Stomach (tissue), 9 donors: Measurements from ENCODE around the gene AFP. TPM values are rescaled to one million over a fixed set of nuclear protein-coding genes. Genes with fewer than 3 reads are reported as not detected.

Experiments used
- DNase-seq, 2 donors: peaks; one replicate each; pipeline versions ENCODE4 v3.0.0 to v3.0.0-alpha.2; 2013 to 2019
- H3K27ac ChIP-seq, 5 donors: fragments of 200-600 bp in 4 of 5; sonication (generic) in 4 of 5; one replicate each; pipeline ENCODE4 v1.5.1; 2013 to 2019; ENCODE audit warnings: mild to moderate bottlenecking in 1 of 5, moderate library complexity in 1 of 5
- H3K27me3 ChIP-seq, 3 donors: fragments of 200-600 bp; sonication (generic); one replicate each; pipeline ENCODE4 v1.5.1; 2017 to 2019; ENCODE audit warnings: mixed run types in 1 of 3
- H3K36me3 ChIP-seq, 4 donors: fragments of 200-600 bp; sonication (generic); 1 replicate in 3 of 4; 2 replicates in 1 of 4; pipeline ENCODE4 v1.5.1; 2016 to 2019
- H3K4me1 ChIP-seq, 4 donors: fragments of 200-600 bp; sonication (generic); one replicate each; pipeline ENCODE4 v1.5.1; 2016 to 2019
- H3K4me3 ChIP-seq, 4 donors: fragments of 200-600 bp; sonication (generic) in 3 of 4; one replicate each; pipeline ENCODE4 v1.5.1; 2016 to 2019; ENCODE audit warnings: mild to moderate bottlenecking in 1 of 4
- H3K9me3 ChIP-seq, 4 donors: fragments of 200-600 bp; sonication (generic); one replicate each; pipeline ENCODE4 v1.5.1; 2016 to 2019
- CTCF ChIP-seq, 7 experiments: fragments of 450-650 bp in 4 of 7; fragments of 200-600 bp in 3 of 7; sonication (generic) in 3 of 7; IDR thresholded peaks; one replicate each; pipeline ENCODE4 v1.5.1; 2016 to 2019; ENCODE audit warnings: antibody characterized with exemption in 7 of 7, control low read depth in 2 of 7, mild to moderate bottlenecking in 1 of 7
- EP300 ChIP-seq: sonication (generic); formaldehyde crosslinking; IDR thresholded peaks from one replicate; pipeline ENCODE4 v1.6.1; 2017; ENCODE audit warnings: antibody characterized with exemption
- POLR2A ChIP-seq, 4 donors: fragments of 450-650 bp; IDR thresholded peaks; one replicate each; pipeline ENCODE4 v1.6.1; 2016; ENCODE audit warnings: antibody characterized with exemption in 4 of 4, control low read depth in 2 of 4, mild to moderate bottlenecking in 1 of 4, moderate library complexity in 1 of 4
- POLR2AphosphoS5 ChIP-seq, 3 donors: sonication (generic); formaldehyde crosslinking; IDR thresholded peaks; one replicate each; pipeline ENCODE4 v1.6.1; 2016; ENCODE audit warnings: antibody characterized with exemption in 3 of 3
- WGBS, 5 donors: extraction: QIAGEN DNeasy Blood & Tissue Kit in 3 of 5; methylation state at CpG; one replicate each; pipeline versions ENCODE4 v1.1.5 to v1.1.7; 2013 to 2018; 5-methylcytosine and 5-hydroxymethylcytosine counted together
- intact Hi-C: fragments of 100-400 bp; cut with DNase I; formaldehyde crosslinking; loops from one replicate; pipeline ENCODE4 v1.15.1; 2023; ENCODE audit warnings: low total_unique reads
- polyA plus RNA-seq, 3 donors: library from polyadenylated mRNA; stranded (reverse); fragments of 200-250 nt; gene quantifications; one replicate each; pipeline ENCODE4 v1.2.3, GENCODE V29; 2013
- total RNA-seq, 5 donors: library from RNA; depleted of rRNA; stranded (reverse); fragments of >200 nt; gene quantifications; one replicate each; pipeline versions ENCODE4 v1.1.0 to v1.2.3, GENCODE V29; 2014 to 2016
- donor health status: healthy with polysubstance abuse.
- donor health status: Bipolar disorder and iron deficiency.
- donor health status: healthy.

Gene AFP
- total and polyA plus RNA-seq, 8 donors, result 2.6 TPM; not detected in 7

GRCh38 chr4:73404042-73404441 is 32.0 kb upstream of the AFP start, which contains the start of gene ALB:
ALB (plus strand) TSS chr4:73404287; CDS start chr4:73404328, 41 bp downstream.
- WGBS, 5 donors, result 33 to 54% (median 47%) methylated on average over 7 of the region's 7 CpGs
- intact Hi-C loops, result no loop called here
- no peak for DNase-seq
- Histone ChIP-seq H3K36me3 (no peaks in the 10 kb centered on the region), H3K27me3 (no peaks in the 10 kb centered on the region), H3K27ac (no peak within 1 kb of the TSS), H3K4me3 (no peak within 1 kb of the TSS), H3K9me3 (no peaks in the 10 kb centered on the region), H3K4me1 (peaks cover 0 to 5% (median 0%) of the 10 kb centered on the region in 4 donors)
- no peak for TF ChIP-seq EP300

- no peaks in the 10 kb centered on the region for H3K9me3 ChIP-seq
- intact Hi-C loops, result no loop called here
- 39 to 79% (median 71%) methylated on average over 1 of the region's 1 CpG for WGBS, 5 donors
- no peak for DNase-seq
- no peaks in the 10 kb centered on the region for H3K27me3 ChIP-seq
- no peak overlapping the region for H3K4me3 ChIP-seq
- H3K4me1 ChIP-seq, result peaks cover 0 to 5% (median 0%) of the 10 kb centered on the region in 4 donors
- no peaks in the 10 kb centered on the region for H3K36me3 ChIP-seq
- TF ChIP-seq POLR2A (IDR thresholded peaks at IDR 0.05) (no peak), EP300 (no peak), POLR2AphosphoS5 (IDR thresholded peaks at IDR 0.05) (no peak), CTCF (IDR thresholded peaks at IDR 0.05) (no peak)
- H3K27ac ChIP-seq, result no peak overlapping the region
Observed at GRCh38 chr4:73404457-73404856, 31.6 kb upstream of the AFP start.

GRCh38 chr4:73405138-73405537 is 30.9 kb upstream of the AFP start:
- Histone ChIP-seq H3K27ac (no peak overlapping the region), H3K27me3 (no peaks in the 10 kb centered on the region), H3K4me3 (no peak overlapping the region), H3K36me3 (no peaks in the 10 kb centered on the region), H3K4me1 (peaks cover 0 to 5% (median 0%) of the 10 kb centered on the region in 4 donors), H3K9me3 (no peaks in the 10 kb centered on the region)
- intact Hi-C loops, result no loop called here
- 86 to 98% (median 92%) methylated on average over 2 of the region's 2 CpGs for WGBS, 5 donors
- no peak for DNase-seq
- TF ChIP-seq CTCF (IDR thresholded peaks at IDR 0.05) (no peak), EP300 (no peak), POLR2A (IDR thresholded peaks at IDR 0.05) (no peak), POLR2AphosphoS5 (IDR thresholded peaks at IDR 0.05) (no peak)

- Histone ChIP-seq H3K36me3 (no peaks in the 10 kb centered on the region), H3K27me3 (no peaks in the 10 kb centered on the region), H3K4me3 (no peak overlapping the region), H3K9me3 (no peaks in the 10 kb centered on the region), H3K27ac (no peak overlapping the region), H3K4me1 (peaks cover 0 to 5% (median 0%) of the 10 kb centered on the region in 4 donors)
- no peak for DNase-seq
- no peak for TF ChIP-seq POLR2A (IDR thresholded peaks at IDR 0.05)
- TF ChIP-seq POLR2AphosphoS5 (IDR thresholded peaks at IDR 0.05), result no peak
- TF ChIP-seq EP300, result no peak
- no peak for TF ChIP-seq CTCF (IDR thresholded peaks at IDR 0.05)
- intact Hi-C loops, result no loop called here
- WGBS, 5 donors, result 92 to 100% (median 98%) methylated on average over 1 of the region's 1 CpG
Observed at GRCh38 chr4:73406548-73406875, 29.5 kb upstream of the AFP start.

- intact Hi-C loops, result no loop called here
- Histone ChIP-seq H3K27ac (no peak overlapping the region), H3K4me3 (no peak overlapping the region), H3K4me1 (peaks cover 0 to 5% (median 0%) of the 10 kb centered on the region in 4 donors), H3K27me3 (no peaks in the 10 kb centered on the region), H3K9me3 (no peaks in the 10 kb centered on the region), H3K36me3 (no peaks in the 10 kb centered on the region)
- 85 to 99% (median 94%) methylated on average over 2 of the region's 2 CpGs for WGBS, 5 donors
- DNase-seq, result no peak
- no peak for TF ChIP-seq POLR2A (IDR thresholded peaks at IDR 0.05)
- no peak for TF ChIP-seq POLR2AphosphoS5 (IDR thresholded peaks at IDR 0.05)
- no peak for TF ChIP-seq CTCF (IDR thresholded peaks at IDR 0.05)
- TF ChIP-seq EP300, result no peak
Observed at GRCh38 chr4:73407227-73407673, 28.8 kb upstream of the AFP start.
